Anterior cingulate cortex (tissue), 58 donors: ENCODE results near the gene TMEM245.

ENCODE experiments used
- DNase-seq, 58 donors: peaks; one replicate each; lab custom pipeline; 2025; lab: John Stamatoyannopoulos, UW

TMEM245 gene

GRCh38 chr9:109119439-109120203 lies at the start of gene TMEM245:
TMEM245 (minus strand) TSS chr9:109119947; CDS start chr9:109119913, 34 bp downstream.
- peak; percentile 55 to 99 (median 95) for DNase-seq

GRCh38 chr9:109168170-109168569 lies 48.4 kb upstream of the TMEM245 start:
- DNase-seq: no peak

GRCh38 chr9:109167716-109168115 lies 48.0 kb upstream of the TMEM245 start:
- peak in 1 of 58 donors; percentile 15 for DNase-seq

- DNase-seq: peak in 50 of 58 donors; percentile 10 to 78 (median 40)
Observed at GRCh38 chr9:109166771-109167601, 47.2 kb upstream of the TMEM245 start, which contains the start of gene FRRS1L. FRRS1L (minus strand) TSS chr9:109167249; CDS start chr9:109167138, 111 bp downstream.

GRCh38 chr9:109166171-109166770 lies 46.5 kb upstream of the TMEM245 start:
- DNase-seq: peak in 1 of 58 donors; percentile 8

GRCh38 chr9:109164042-109164441 lies 44.3 kb upstream of the TMEM245 start:
- DNase-seq: no peak

- DNase-seq: no peak
Observed at GRCh38 chr9:109163194-109163593, 43.4 kb upstream of the TMEM245 start.

- no peak for DNase-seq
Observed at GRCh38 chr9:109162677-109163076, 42.9 kb upstream of the TMEM245 start.

GRCh38 chr9:109161471-109161870 lies 41.7 kb upstream of the TMEM245 start:
- DNase-seq: no peak

- no peak for DNase-seq
Observed at GRCh38 chr9:109159583-109159982, 39.8 kb upstream of the TMEM245 start.

- DNase-seq: no peak
Observed at GRCh38 chr9:109158651-109159050, 38.9 kb upstream of the TMEM245 start.

- no peak for DNase-seq
Observed at GRCh38 chr9:109156708-109157107, 37.0 kb upstream of the TMEM245 start.

GRCh38 chr9:109150925-109151545 lies 31.3 kb upstream of the TMEM245 start:
- no peak for DNase-seq

- DNase-seq: no peak
Observed at GRCh38 chr9:109149722-109150121, 30.0 kb upstream of the TMEM245 start.

GRCh38 chr9:109149089-109149488 lies 29.3 kb upstream of the TMEM245 start:
- DNase-seq: no peak

- DNase-seq: no peak
Observed at GRCh38 chr9:109145051-109145450, 25.3 kb upstream of the TMEM245 start.

- no peak for DNase-seq
Observed at GRCh38 chr9:109143881-109144562, 24.3 kb upstream of the TMEM245 start.

GRCh38 chr9:109141375-109141774 lies 21.6 kb upstream of the TMEM245 start:
- no peak for DNase-seq

GRCh38 chr9:109139851-109140250 lies 20.1 kb upstream of the TMEM245 start:
- no peak for DNase-seq

GRCh38 chr9:109138421-109138820 lies 18.7 kb upstream of the TMEM245 start:
- no peak for DNase-seq
